Thyroid gland (tissue), 4 donors: ENCODE measurements around the gene CBLB.

ENCODE experiments used
- CTCF ChIP-seq, 6 experiments: fragments of 200-600 bp in 3 of 6; fragments of 450-650 bp in 3 of 6; sonication (generic) in 3 of 6; IDR thresholded peaks; one replicate each; pipeline ENCODE4 v1.5.1; 2016 to 2019; ENCODE audit warnings: antibody characterized with exemption in 6 of 6, mild to moderate bottlenecking in 2 of 6, inconsistent platforms in 1 of 6, moderate library complexity in 1 of 6
- POLR2A ChIP-seq, 2 donors: fragments of 450-650 bp; IDR thresholded peaks; one replicate each; pipeline ENCODE4 v1.6.1; 2017; ENCODE audit warnings: antibody characterized with exemption in 2 of 2, mild to moderate bottlenecking in 2 of 2, moderate library complexity in 1 of 2

- no peak for TF ChIP-seq CTCF (IDR thresholded peaks at IDR 0.05)
- TF ChIP-seq POLR2A (IDR thresholded peaks at IDR 0.05): no peak
Observed at GRCh38 chr3:105704726-105705410, 163.9 kb downstream of the CBLB start.
